NT2/D1 (cell line): ENCODE results near the gene CD99L2.
"Not testable (repeated sequence)": the region's sequence is repeated elsewhere in the genome, so short reads cannot be mapped to it uniquely, and the experiment has no call there.

ENCODE experiments used
- DNase-seq: peaks from one replicate; pipeline ENCODE4 v3.0.0-alpha.2; 2011; ENCODE audit warnings: low read depth, low spot score
- H3K27me3 ChIP-seq: 2 replicates; pipeline ENCODE4 v1.6.0; 2011; ENCODE audit warnings: mild to moderate bottlenecking; ENCODE audit not compliant: insufficient read length, insufficient read depth
- H3K36me3 ChIP-seq: 2 replicates; pipeline ENCODE4 v1.6.1; 2011; ENCODE audit warnings: mild to moderate bottlenecking, low read length, mixed read lengths; ENCODE audit not compliant: insufficient read depth, insufficient read length
- H3K4me1 ChIP-seq: 2 replicates; pipeline ENCODE4 v1.5.1; 2011; ENCODE audit not compliant: insufficient read depth, insufficient read length
- H3K4me3 ChIP-seq: 2 replicates; pipeline ENCODE4 v1.5.1; 2011; ENCODE audit warnings: low read depth; ENCODE audit not compliant: insufficient read length
- H3K9ac ChIP-seq: 2 replicates; pipeline ENCODE4 v1.6.0; 2011; ENCODE audit warnings: low read depth; ENCODE audit not compliant: insufficient read length
- H3K9me3 ChIP-seq: 2 replicates; pipeline ENCODE4 v1.5.1; 2011; ENCODE audit warnings: mild to moderate bottlenecking, low read length; ENCODE audit not compliant: insufficient read depth
- SUZ12 ChIP-seq: IDR thresholded peaks from 2 replicates; pipeline ENCODE4 v1.6.1; 2011; ENCODE audit not compliant: insufficient read length, insufficient read depth; ENCODE audit errors: extremely low read depth
- YY1 ChIP-seq: IDR thresholded peaks from 2 replicates; pipeline ENCODE4 v1.6.1; 2011; ENCODE audit not compliant: insufficient read length, insufficient read depth
- ZNF274 ChIP-seq: IDR thresholded peaks from 2 replicates; pipeline ENCODE4 v1.6.1; 2011; ENCODE audit warnings: mild to moderate bottlenecking, low read depth, low read length

Gene CD99L2

DNA sequence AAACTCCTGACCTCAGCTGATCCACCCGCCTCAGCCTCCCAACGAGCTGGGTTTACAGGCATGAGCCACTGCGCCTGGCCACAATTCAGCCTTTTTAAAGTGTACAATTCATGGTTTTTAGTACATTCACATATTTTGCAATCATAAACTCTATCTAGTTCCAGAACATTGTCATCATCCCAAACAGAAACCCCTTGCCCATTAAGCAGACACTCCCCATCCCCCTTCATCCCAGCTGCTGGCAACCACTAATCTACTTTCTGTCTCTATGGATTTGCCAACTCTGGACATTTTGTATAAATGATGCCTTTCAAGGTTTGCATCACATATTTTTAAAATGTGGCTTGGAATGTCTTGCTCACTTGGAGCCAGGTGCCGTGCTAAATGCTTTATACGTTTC, 4.5 kb downstream of the CD99L2 start:
- Histone ChIP-seq H3K9me3 (no peaks in the 10 kb centered on the region), H3K9ac (no peak overlapping the region), H3K36me3 (no peaks in the 10 kb centered on the region), H3K27me3 (no peaks in the 10 kb centered on the region), H3K4me1 (no peaks in the 10 kb centered on the region), H3K4me3 (no peak overlapping the region)
- no peak for DNase-seq
- TF ChIP-seq YY1 (no peak), SUZ12 (no peak), ZNF274 (no peak)

GRCh38 chrX:150889131-150889530, 9.3 kb downstream of the CD99L2 start:
- Histone ChIP-seq H3K4me1 (no peaks in the 10 kb centered on the region), H3K27me3 (no peaks in the 10 kb centered on the region), H3K36me3 (no peaks in the 10 kb centered on the region), H3K9ac (no peak overlapping the region), H3K4me3 (no peak overlapping the region), H3K9me3 (no peaks in the 10 kb centered on the region)
- TF ChIP-seq SUZ12 (no peak), ZNF274 (no peak), YY1 (no peak)
- no peak for DNase-seq

DNA sequence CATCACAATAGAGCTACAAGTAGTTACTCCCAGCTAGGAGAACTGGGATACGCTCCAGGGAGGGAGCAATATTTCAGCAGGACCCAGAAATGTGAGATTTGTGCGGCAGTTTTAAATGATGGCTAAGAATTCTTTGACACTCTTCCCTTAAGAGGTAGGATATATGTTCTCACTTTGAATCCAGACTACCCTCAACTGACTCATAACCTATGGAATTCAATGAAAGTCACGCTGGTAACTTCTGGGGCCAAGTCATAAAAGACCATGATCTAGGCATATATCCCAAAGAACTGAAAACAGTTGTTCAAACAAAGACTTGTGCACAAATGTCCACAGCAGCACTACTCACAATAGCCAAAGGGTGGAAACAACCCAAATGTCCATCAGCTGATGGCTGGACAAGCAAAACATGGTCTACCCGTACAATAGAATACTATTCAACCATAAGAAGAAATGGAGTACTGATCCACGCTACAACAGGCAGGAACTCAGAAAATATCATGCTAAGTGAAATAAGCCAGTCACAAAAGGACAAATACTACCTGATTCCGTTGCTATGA, 10.5 kb downstream of the CD99L2 start:
- no peak for DNase-seq
- TF ChIP-seq YY1 (no peak), ZNF274 (no peak)
- no peak overlapping the region for H3K4me3 ChIP-seq
- no peaks in the 10 kb centered on the region for H3K36me3 ChIP-seq
- no peaks in the 10 kb centered on the region for H3K9me3 ChIP-seq
- no peaks in the 10 kb centered on the region for H3K4me1 ChIP-seq
- no peak overlapping the region for H3K9ac ChIP-seq
- no peaks in the 10 kb centered on the region for H3K27me3 ChIP-seq

DNA sequence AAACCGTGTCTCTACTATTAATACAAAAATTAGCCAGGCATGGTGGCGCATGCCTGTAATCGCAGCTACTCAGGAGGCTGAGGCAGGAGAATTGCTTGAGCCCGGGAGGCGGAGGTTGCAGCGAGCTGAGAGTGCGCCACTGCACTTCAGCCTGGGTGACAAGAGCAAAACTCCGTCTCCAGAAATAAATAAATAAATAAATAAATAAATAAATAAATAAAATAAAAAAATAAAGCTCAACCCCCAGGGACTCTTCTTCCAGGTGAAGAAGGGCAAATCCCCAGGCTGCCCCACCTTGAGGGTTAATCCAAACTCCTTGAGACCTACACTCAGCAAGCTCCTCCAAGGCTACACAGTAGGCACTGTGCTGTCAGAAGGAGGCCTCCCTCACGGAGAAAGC, 11.2 kb downstream of the CD99L2 start:
- not testable (repeated sequence) for H3K9me3 ChIP-seq, H3K4me1 ChIP-seq, DNase-seq, H3K27me3 ChIP-seq, H3K4me3 ChIP-seq, H3K36me3 ChIP-seq, H3K9ac ChIP-seq

GRCh38 chrX:150886381-150886780, 12.1 kb downstream of the CD99L2 start:
- DNase-seq: no peak
- H3K36me3 ChIP-seq: no peaks in the 10 kb centered on the region
- H3K9ac ChIP-seq: no peak overlapping the region
- H3K9me3 ChIP-seq: no peaks in the 10 kb centered on the region
- no peak for TF ChIP-seq ZNF274
- TF ChIP-seq SUZ12: no peak
- TF ChIP-seq YY1: no peak
- H3K27me3 ChIP-seq: no peaks in the 10 kb centered on the region
- H3K4me1 ChIP-seq: no peaks in the 10 kb centered on the region
- no peak overlapping the region for H3K4me3 ChIP-seq

GRCh38 chrX:150880808-150881165, 17.7 kb downstream of the CD99L2 start:
- no peak overlapping the region for H3K4me3 ChIP-seq
- no peak for DNase-seq
- no peaks in the 10 kb centered on the region for H3K9me3 ChIP-seq
- H3K27me3 ChIP-seq: no peaks in the 10 kb centered on the region
- no peak overlapping the region for H3K9ac ChIP-seq
- no peaks in the 10 kb centered on the region for H3K4me1 ChIP-seq
- no peaks in the 10 kb centered on the region for H3K36me3 ChIP-seq
- TF ChIP-seq ZNF274 (no peak), YY1 (no peak), SUZ12 (no peak)

DNA sequence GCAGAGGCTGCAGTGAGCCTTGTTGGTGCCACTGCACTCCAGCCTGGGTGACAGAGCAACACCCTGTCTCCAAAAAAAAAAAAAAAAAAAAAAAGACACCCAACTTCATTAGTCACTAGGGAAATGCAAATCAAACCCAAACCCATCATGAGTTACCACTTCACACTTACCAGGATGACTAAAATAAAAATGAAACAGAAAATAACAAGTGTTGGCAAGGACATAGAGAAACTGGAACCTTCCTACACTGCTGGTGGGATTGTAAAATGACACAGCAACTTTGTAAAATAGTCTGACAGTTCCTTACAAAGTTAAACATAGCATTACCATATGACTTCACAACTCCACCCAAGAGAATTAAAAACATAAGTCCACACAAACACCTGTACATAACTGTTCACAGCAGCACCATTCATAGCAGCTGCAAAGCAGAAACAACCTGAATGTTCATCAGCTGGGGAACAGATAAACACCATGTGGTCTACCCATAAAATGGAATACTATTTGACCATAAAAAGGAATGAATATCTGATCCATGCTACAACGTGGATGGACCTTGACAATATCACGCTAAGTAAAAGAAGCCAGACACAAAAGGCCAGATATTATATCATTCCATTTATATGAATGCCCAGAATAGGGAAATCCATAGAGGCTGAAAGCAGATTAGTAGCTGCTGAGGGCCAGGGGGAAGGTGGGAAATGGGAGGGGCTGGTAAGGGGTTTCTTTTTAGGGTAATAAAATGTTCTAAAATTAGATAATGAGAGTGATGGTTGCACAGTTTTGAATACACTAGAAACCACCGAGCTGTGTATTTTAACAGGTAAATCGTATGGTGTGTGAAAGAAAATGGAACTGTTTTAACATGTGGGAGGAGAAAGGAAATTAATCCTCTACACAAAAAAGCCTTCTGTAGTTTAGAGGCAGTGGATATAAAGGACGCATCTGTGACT, 18.3 kb downstream of the CD99L2 start:
- Histone ChIP-seq H3K27me3 (no peaks in the 10 kb centered on the region), H3K9me3 (no peaks in the 10 kb centered on the region), H3K4me3 (no peak overlapping the region), H3K4me1 (no peaks in the 10 kb centered on the region), H3K9ac (no peak overlapping the region), H3K36me3 (no peaks in the 10 kb centered on the region)
- no peak for DNase-seq
- TF ChIP-seq YY1 (no peak), ZNF274 (no peak), SUZ12 (no peak)

- DNase-seq, H3K9me3 ChIP-seq, H3K4me3 ChIP-seq, H3K4me1 ChIP-seq, H3K27me3 ChIP-seq, H3K9ac ChIP-seq, H3K36me3 ChIP-seq: not testable (repeated sequence)
Measured at GRCh38 chrX:150875621-150876020, 22.8 kb downstream of the CD99L2 start.
